AG09309 (cell line): ENCODE measurements around the gene PSMC6.

Source experiments
- DNase-seq: peaks from one replicate; pipeline ENCODE4 v3.0.0-alpha.2; 2010; ENCODE audit warnings: low read depth
- H3K4me3 ChIP-seq: 2 replicates; pipeline ENCODE4 v1.5.1; 2011; ENCODE audit warnings: mild to moderate bottlenecking, low read depth, low read length, moderate library complexity; ENCODE audit not compliant: control insufficient read depth
- CTCF ChIP-seq: IDR thresholded peaks from 2 replicates; pipeline ENCODE4 v1.5.1; 2011; ENCODE audit warnings: mild to moderate bottlenecking, low read depth, low read length, inconsistent platforms; ENCODE audit not compliant: insufficient read depth, control insufficient read depth; ENCODE audit errors: missing control alignments

PSMC6 gene

GRCh38 chr14:52729925-52730708, 23.1 kb downstream of the PSMC6 start, which contains the start of gene STYX:
STYX (plus strand) TSS chr14:52730166; CDS start chr14:52730475, 309 bp downstream.
- TF ChIP-seq CTCF = no peak
- peak within 1 kb of the TSS; percentile 86 for H3K4me3 ChIP-seq
- peak; percentile 83 for DNase-seq

GRCh38 chr14:52730709-52731111, 23.7 kb downstream of the PSMC6 start:
- DNase-seq = no peak
- no peak for TF ChIP-seq CTCF

GRCh38 chr14:52733824-52734223, 26.8 kb downstream of the PSMC6 start:
- no peak for TF ChIP-seq CTCF
- no peak for DNase-seq
- H3K4me3 ChIP-seq = no peak overlapping the region

More at GRCh38 chr14:52730709-52731111, 23.7 kb downstream of the PSMC6 start:
- H3K4me3 ChIP-seq = peak overlapping the region; percentile 86

GRCh38 chr14:52735921-52736489, 29.0 kb downstream of the PSMC6 start:
- no peak for TF ChIP-seq CTCF
- H3K4me3 ChIP-seq = no peak overlapping the region
- DNase-seq = no peak

GRCh38 chr14:52738409-52738808, 31.4 kb downstream of the PSMC6 start:
- H3K4me3 ChIP-seq = no peak overlapping the region
- TF ChIP-seq CTCF = no peak
- DNase-seq = no peak

- TF ChIP-seq CTCF = no peak
- no peak overlapping the region for H3K4me3 ChIP-seq
- no peak for DNase-seq
These were observed 33.8 kb downstream of the PSMC6 start for GRCh38 chr14:52740751-52741150.
